Endothelial cell of umbilical vein (primary cell): ENCODE measurements around the gene HHEX. TPM values are rescaled to one million over a fixed set of nuclear protein-coding genes. Genes with fewer than 3 reads are reported as not detected.
A peak's percentile ranks its signal among the peaks of the same experiment; 100 is the strongest.

Experiments used
- BruUV-seq: library from RNA; stranded (reverse); fragments of 400-500 nt; replicated peaks from 2 replicates; lab custom pipeline; 2021; lab: Mats Ljungman, UMichigan
- CTCF ChIA-PET: fragments of 300-600, 350-600 bp; sonication (Branson Sonifier 250); formaldehyde crosslinking; loops from one replicate; lab custom pipeline; 2021; ENCODE audit warnings: antibody characterized with exemption, inconsistent platforms; lab: Charles Lee
- POLR2A ChIA-PET: fragments of 300-600, 350-600 bp; sonication (Branson Sonifier 250); formaldehyde crosslinking; loops from one replicate; lab custom pipeline; 2021; ENCODE audit warnings: antibody characterized with exemption, inconsistent platforms; lab: Charles Lee
- DNase-seq: peaks from one replicate; pipeline ENCODE4 v3.0.0-alpha.2; 2011; ENCODE audit warnings: low read depth, low spot score
- FAIRE-seq: peaks from 2 replicates; lab custom pipeline; 2011; peaks lifted over from hg19 to GRCh38; lab: Jason Lieb, UNC
- H2AFZ ChIP-seq: 2 replicates; pipeline ENCODE4 v1.6.0; 2012; ENCODE audit warnings: low read depth, low read length, control low read depth, inconsistent platforms
- H3K27ac ChIP-seq: 2 replicates; pipeline ENCODE4 v1.5.1; 2011; ENCODE audit warnings: low read depth, mild to moderate bottlenecking, control low read depth, low read length, moderate library complexity; ENCODE audit not compliant: insufficient read depth
- H3K27me3 ChIP-seq, 2 experiments: 2 replicates each; pipeline versions ENCODE4 v1.6.0 to v1.6.1; 2011; ENCODE audit warnings: low read length in 2 of 2, mixed read lengths in 1 of 2; ENCODE audit not compliant: control insufficient read depth in 2 of 2, insufficient read depth in 2 of 2
- H3K36me3 ChIP-seq, 2 experiments: 2 replicates in 1 of 2; 3 replicates in 1 of 2; pipeline ENCODE4 v1.5.1; 2011; ENCODE audit warnings: low read length in 2 of 2, mild to moderate bottlenecking in 1 of 2, moderate library complexity in 1 of 2; ENCODE audit not compliant: control insufficient read depth in 2 of 2, insufficient read depth in 2 of 2; ENCODE audit errors: extremely low read depth in 1 of 2
- H3K4me1 ChIP-seq: 3 replicates; pipeline ENCODE4 v1.5.1; 2011; ENCODE audit warnings: mild to moderate bottlenecking, low read length; ENCODE audit not compliant: control insufficient read depth, insufficient read depth; ENCODE audit errors: extremely low read depth
- H3K4me2 ChIP-seq: 2 replicates; pipeline ENCODE4 v1.6.1; 2011; ENCODE audit warnings: low read length, control low read depth, mixed read lengths; ENCODE audit not compliant: insufficient read depth
- H3K4me3 ChIP-seq, 3 experiments: fragments of 200-600 bp in 1 of 3; sonication (generic), shearing (Covaris generic) in 1 of 3; replicated peaks in 1 of 3; 2 replicates each; pipeline ENCODE4 v1.5.1; 2011 to 2016; ENCODE audit warnings: control low read depth in 3 of 3, low read length in 3 of 3, mild to moderate bottlenecking in 2 of 3, inconsistent platforms in 1 of 3, low read depth in 1 of 3, moderate library complexity in 1 of 3; ENCODE audit not compliant: insufficient read depth in 1 of 3
- H3K79me2 ChIP-seq: 2 replicates; pipeline ENCODE4 v1.6.0; 2012; ENCODE audit warnings: low read length, inconsistent platforms; ENCODE audit not compliant: control insufficient read depth, insufficient read depth
- H3K9ac ChIP-seq: replicated peaks from 2 replicates; pipeline ENCODE3; 2011; ENCODE audit warnings: low read length, control low read depth; ENCODE audit not compliant: insufficient read depth; ENCODE audit errors: extremely low read depth
- H3K9me1 ChIP-seq: replicated peaks from 3 replicates; pipeline ENCODE4 v1.6.0; 2011; ENCODE audit warnings: mild to moderate bottlenecking, low read length; ENCODE audit not compliant: control insufficient read depth, insufficient read depth; ENCODE audit errors: extremely low read depth
- H3K9me3 ChIP-seq: replicated peaks from 2 replicates; pipeline ENCODE4 v1.5.1; 2012; ENCODE audit warnings: low read length, inconsistent platforms; ENCODE audit not compliant: control insufficient read depth, insufficient read depth
- H4K20me1 ChIP-seq: replicated peaks from 2 replicates; pipeline ENCODE3; 2011; ENCODE audit warnings: mild to moderate bottlenecking, low read length; ENCODE audit not compliant: control insufficient read depth, insufficient read depth; ENCODE audit errors: extremely low read depth
- EZH2 ChIP-seq: IDR thresholded peaks from 2 replicates; pipeline ENCODE4 v1.6.1; 2012; ENCODE audit warnings: borderline replicate concordance, low read depth, mild to moderate bottlenecking, moderate library complexity, low read length, inconsistent platforms; ENCODE audit not compliant: severe bottlenecking
- FOS ChIP-seq: IDR thresholded peaks from 2 replicates; pipeline ENCODE4 v1.6.1; 2011; ENCODE audit warnings: mild to moderate bottlenecking, low read length, moderate library complexity, borderline replicate concordance; ENCODE audit not compliant: insufficient read depth
- GATA2 ChIP-seq: IDR thresholded peaks from 2 replicates; pipeline ENCODE4 v1.7.0; 2011; ENCODE audit warnings: low read depth, mild to moderate bottlenecking, moderate library complexity, mixed read lengths, low read length; ENCODE audit not compliant: insufficient read length, insufficient read depth
- JUN ChIP-seq: IDR thresholded peaks from 2 replicates; pipeline ENCODE4 v1.6.1; 2011; ENCODE audit warnings: borderline replicate concordance, low read depth; ENCODE audit not compliant: insufficient read length, insufficient read depth
- MAX ChIP-seq: IDR thresholded peaks from 2 replicates; pipeline ENCODE4 v1.6.1; 2011; ENCODE audit not compliant: insufficient read depth, insufficient read length
- MYC ChIP-seq: IDR thresholded peaks from one replicate; pipeline ENCODE4 v1.6.1; 2011; ENCODE audit warnings: mild to moderate bottlenecking, low read depth, low read length
- POLR2A ChIP-seq: IDR thresholded peaks from 2 replicates; pipeline ENCODE4 v1.6.1; 2012; ENCODE audit warnings: low read depth, mild to moderate bottlenecking, control low read depth, low read length
- POLR2AphosphoS5 ChIP-seq: IDR thresholded peaks from 2 replicates; pipeline ENCODE4 v1.6.1; 2012; ENCODE audit warnings: low read depth, mild to moderate bottlenecking, control low read depth, low read length, moderate library complexity; ENCODE audit not compliant: insufficient read depth
- dilution Hi-C: fragments of 300-500 bp; cut with MboI; formaldehyde crosslinking; loops from one replicate; pipeline ENCODE4 v1.15.0; 2019; ENCODE audit warnings: low sequenced_read_pairs; ENCODE audit not compliant: extremely low pct_ligation_motif_present
- intact Hi-C: fragments of 100-400 bp; cut with micrococcal nuclease; formaldehyde crosslinking; loops from one replicate; pipeline ENCODE4 v1.10.0; 2022
- polyA plus RNA-seq, 4 experiments: library from polyadenylated mRNA; depleted of rRNA in 3 of 4; stranded (reverse) in 3 of 4; unstranded in 1 of 4; fragments of >200 nt; gene quantifications; 2 replicates each; pipeline versions ENCODE4 v1.2.1 to v1.2.3, GENCODE V29; 2011 to 2012; ENCODE audit warnings: missing spikeins in 1 of 4
- total RNA-seq: library from RNA; stranded (reverse); gene quantifications from 2 replicates; pipeline ENCODE4 v1.2.3, GENCODE V29; 2021
- TF ChIP-seq, protein P1 (sequence below), 2 donors: IDR thresholded peaks; 1 replicate in 1 of 2; 2 replicates in 1 of 2; pipeline ENCODE4 v1.5.1; 2011; ENCODE audit warnings: low read length in 2 of 2, mild to moderate bottlenecking in 2 of 2, moderate library complexity in 2 of 2, control low read depth in 1 of 2, inconsistent platforms in 1 of 2, low read depth in 1 of 2; ENCODE audit not compliant: insufficient read depth in 1 of 2; ENCODE audit errors: extremely low read depth in 1 of 2

Gene HHEX
- total and polyA plus RNA-seq, 2 donors (not counting 3 experiments of a cell fraction or from before 2014, with no cell fraction given), result 81.0 to 110 TPM

DNA sequence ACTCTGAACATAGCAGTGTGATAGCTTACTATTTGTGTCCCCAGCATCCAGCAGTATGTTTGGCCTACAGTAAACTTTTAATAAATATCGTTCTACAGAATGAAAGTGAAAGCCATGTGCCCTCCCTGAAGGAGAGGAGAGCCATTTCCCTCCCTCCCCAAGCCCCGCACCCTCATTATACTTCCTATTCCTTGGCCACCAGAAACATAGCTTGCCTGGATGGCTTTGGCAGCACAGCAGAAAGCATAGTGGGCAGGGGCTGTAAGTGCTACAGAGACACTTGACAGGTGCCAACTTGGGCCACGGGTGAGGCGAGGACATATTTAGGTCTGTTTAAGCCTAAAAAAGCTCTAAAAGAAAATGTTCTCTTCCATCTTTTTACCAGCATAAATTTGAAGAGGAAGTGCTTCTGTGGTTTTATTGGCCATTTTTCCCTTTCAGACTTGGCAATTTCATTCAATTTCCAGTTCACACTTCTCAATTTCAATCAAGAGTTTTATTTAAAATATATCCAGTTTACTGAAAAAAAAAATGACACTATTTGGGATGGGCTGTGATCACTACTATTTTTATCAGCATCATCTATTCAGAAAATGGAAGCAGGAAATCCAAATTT lies 12.7 kb downstream of the HHEX start:
- BruUV-seq, result no TSS peak
- intact Hi-C loops, result no loop called here

More for the DNA sequence above, 12.7 kb downstream of the HHEX start:
- Histone ChIP-seq H3K9me1 (no peaks in the 10 kb centered on the region), H3K79me2 (no peaks in the 10 kb centered on the region), H3K4me1 (peaks cover 20% of the 10 kb centered on the region), H2AFZ (peak overlapping the region; percentile 37), H3K4me2 (no peak overlapping the region), H3K27me3 (no peaks in the 10 kb centered on the region), H4K20me1 (no peaks in the 10 kb centered on the region), H3K4me3 (no peak overlapping the region), H3K9me3 (no peaks in the 10 kb centered on the region), H3K9ac (no peak overlapping the region), H3K27ac (no peak overlapping the region), H3K36me3 (no peaks in the 10 kb centered on the region)
- FAIRE-seq, result no peak
- ChIA-PET POLR2A (no interaction called here), CTCF (interaction anchor here (1.2 to 2.7 kb wide), 3 partner anchors 10 to 121 kb away, joined by 3 to 9 read pairs (median 4); no protein-coding TSS in a partner anchor)
- TF ChIP-seq MAX (no peak), FOS (no peak), GATA2 (no peak), POLR2A (no peak), POLR2AphosphoS5 (no peak), MYC (no peak), EZH2 (no peak), JUN (no peak)
- TF ChIP-seq, protein P1, sequence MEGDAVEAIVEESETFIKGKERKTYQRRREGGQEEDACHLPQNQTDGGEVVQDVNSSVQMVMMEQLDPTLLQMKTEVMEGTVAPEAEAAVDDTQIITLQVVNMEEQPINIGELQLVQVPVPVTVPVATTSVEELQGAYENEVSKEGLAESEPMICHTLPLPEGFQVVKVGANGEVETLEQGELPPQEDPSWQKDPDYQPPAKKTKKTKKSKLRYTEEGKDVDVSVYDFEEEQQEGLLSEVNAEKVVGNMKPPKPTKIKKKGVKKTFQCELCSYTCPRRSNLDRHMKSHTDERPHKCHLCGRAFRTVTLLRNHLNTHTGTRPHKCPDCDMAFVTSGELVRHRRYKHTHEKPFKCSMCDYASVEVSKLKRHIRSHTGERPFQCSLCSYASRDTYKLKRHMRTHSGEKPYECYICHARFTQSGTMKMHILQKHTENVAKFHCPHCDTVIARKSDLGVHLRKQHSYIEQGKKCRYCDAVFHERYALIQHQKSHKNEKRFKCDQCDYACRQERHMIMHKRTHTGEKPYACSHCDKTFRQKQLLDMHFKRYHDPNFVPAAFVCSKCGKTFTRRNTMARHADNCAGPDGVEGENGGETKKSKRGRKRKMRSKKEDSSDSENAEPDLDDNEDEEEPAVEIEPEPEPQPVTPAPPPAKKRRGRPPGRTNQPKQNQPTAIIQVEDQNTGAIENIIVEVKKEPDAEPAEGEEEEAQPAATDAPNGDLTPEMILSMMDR (IDR thresholded peaks at IDR 0.05; ENCODE audit: extremely low read depth in 1 of 2, insufficient read depth in 1 of 2, low read depth in 1 of 2, low read length in 2 of 2), result no peak
- dilution Hi-C loops, result no loop called here
- DNase-seq, result peak; percentile 11
